IMR-90 (cell line): ENCODE data around the gene BTF3L4.

Source experiments
- BHLHE40 ChIP-seq: fragments of 150-350 bp; IDR thresholded peaks from 2 replicates; pipeline ENCODE4 v1.6.1; 2016; ENCODE audit warnings: mild to moderate bottlenecking, low read depth, low read length
- CEBPB ChIP-seq: IDR thresholded peaks from 2 replicates; pipeline ENCODE4 v1.6.1; 2012; ENCODE audit warnings: low read depth, low read length, improper control_type of control experiment
- CHD1 ChIP-seq: IDR thresholded peaks from 2 replicates; pipeline ENCODE4 v1.6.1; 2012; ENCODE audit warnings: low read depth, low read length, improper control_type of control experiment
- FOS ChIP-seq: fragments of 150-350 bp; IDR thresholded peaks from 2 replicates; pipeline ENCODE4 v1.6.1; 2016; ENCODE audit warnings: low read depth, low read length
- MXI1 ChIP-seq: IDR thresholded peaks from 2 replicates; pipeline ENCODE4 v1.6.1; 2012; ENCODE audit warnings: low read depth, mild to moderate bottlenecking, low read length, moderate library complexity, borderline replicate concordance
- NFE2L2 ChIP-seq: fragments of 150-350 bp; IDR thresholded peaks from 2 replicates; pipeline ENCODE4 v1.6.1; 2016; ENCODE audit warnings: low read depth, mild to moderate bottlenecking, low read length
- POLR2A ChIP-seq: IDR thresholded peaks from 2 replicates; pipeline ENCODE4 v1.6.1; 2012; ENCODE audit warnings: mild to moderate bottlenecking, low read depth, low read length
- RAD21 ChIP-seq: IDR thresholded peaks from 2 replicates; pipeline ENCODE4 v1.6.1; 2012; ENCODE audit warnings: low read length, improper control_type of control experiment
- RCOR1 ChIP-seq: IDR thresholded peaks from 2 replicates; pipeline ENCODE4 v1.6.1; 2012; ENCODE audit warnings: mild to moderate bottlenecking, low read length, improper control_type of control experiment; ENCODE audit not compliant: insufficient replicate concordance
- RFX5 ChIP-seq: IDR thresholded peaks from 2 replicates; pipeline ENCODE4 v1.8.0; 2012; ENCODE audit warnings: low read depth, mild to moderate bottlenecking, low read length, moderate library complexity
- SMC3 ChIP-seq: fragments of 150-350 bp; IDR thresholded peaks from 2 replicates; pipeline ENCODE4 v1.6.1; 2016; ENCODE audit warnings: low read depth, mild to moderate bottlenecking, antibody characterized with exemption, low read length, moderate library complexity
- TF ChIP-seq, protein P1 (sequence below): conservative IDR thresholded peaks from 2 replicates; pipeline ENCODE4 v1.5.1; 2012; ENCODE audit warnings: mild to moderate bottlenecking, low read depth, low read length, improper control_type of control experiment
- TF ChIP-seq, protein P2 (sequence below): fragments of 150-350 bp; IDR thresholded peaks from 2 replicates; pipeline ENCODE4 v1.6.1; 2016; ENCODE audit warnings: low read depth, mild to moderate bottlenecking, low read length, moderate library complexity, borderline replicate concordance

DNA sequence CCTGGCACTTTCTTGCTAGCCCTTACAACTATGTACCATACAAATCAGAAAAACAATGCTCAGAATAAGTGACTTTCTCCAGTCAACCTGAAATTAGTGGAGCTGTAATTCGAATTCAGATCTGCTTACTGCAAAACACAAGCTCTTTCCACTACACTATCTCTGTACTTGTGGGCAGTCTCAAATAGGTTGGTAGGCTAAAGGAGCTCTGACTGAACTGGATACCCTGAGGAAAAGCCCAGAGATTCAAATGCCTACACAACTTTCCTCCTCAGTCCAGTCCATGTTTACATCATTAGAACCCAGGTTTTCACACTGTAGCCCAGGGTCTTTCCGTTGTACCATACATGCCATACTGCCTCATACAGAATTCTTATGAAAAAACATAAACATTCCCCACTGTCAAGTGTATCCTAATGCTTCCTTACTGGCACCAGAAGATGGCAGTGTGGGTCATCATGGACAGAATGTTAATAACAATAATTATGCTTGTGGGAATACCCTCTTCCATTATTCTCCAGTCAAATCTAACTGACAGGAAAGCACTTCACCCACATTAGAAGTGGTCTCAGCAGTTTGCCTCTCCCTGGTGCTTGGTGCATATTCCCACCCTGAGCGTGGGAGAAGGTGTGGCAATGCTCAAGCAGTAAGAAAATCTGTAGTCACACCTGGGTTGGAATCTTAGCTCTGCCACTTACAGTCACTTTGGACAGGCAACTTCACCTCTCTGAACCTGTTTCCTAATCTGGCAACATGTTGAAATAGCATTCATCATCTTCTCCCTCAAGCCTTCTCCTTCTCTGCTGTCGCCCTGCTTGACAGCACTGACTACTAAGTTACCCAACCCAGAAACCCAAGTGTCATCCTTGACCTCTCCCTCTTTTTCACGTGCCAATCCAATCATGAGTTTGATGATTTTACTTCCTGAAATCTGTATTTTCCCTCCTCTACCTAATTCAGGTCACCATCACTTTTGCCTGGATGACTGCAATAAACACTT, 71.4 kb downstream of the BTF3L4 start:
- TF ChIP-seq, protein P1, sequence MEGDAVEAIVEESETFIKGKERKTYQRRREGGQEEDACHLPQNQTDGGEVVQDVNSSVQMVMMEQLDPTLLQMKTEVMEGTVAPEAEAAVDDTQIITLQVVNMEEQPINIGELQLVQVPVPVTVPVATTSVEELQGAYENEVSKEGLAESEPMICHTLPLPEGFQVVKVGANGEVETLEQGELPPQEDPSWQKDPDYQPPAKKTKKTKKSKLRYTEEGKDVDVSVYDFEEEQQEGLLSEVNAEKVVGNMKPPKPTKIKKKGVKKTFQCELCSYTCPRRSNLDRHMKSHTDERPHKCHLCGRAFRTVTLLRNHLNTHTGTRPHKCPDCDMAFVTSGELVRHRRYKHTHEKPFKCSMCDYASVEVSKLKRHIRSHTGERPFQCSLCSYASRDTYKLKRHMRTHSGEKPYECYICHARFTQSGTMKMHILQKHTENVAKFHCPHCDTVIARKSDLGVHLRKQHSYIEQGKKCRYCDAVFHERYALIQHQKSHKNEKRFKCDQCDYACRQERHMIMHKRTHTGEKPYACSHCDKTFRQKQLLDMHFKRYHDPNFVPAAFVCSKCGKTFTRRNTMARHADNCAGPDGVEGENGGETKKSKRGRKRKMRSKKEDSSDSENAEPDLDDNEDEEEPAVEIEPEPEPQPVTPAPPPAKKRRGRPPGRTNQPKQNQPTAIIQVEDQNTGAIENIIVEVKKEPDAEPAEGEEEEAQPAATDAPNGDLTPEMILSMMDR = peak; percentile 87
- TF ChIP-seq RFX5 (no peak), FOS (no peak), POLR2A (no peak), SMC3 (peak; percentile 81), BHLHE40 (no peak), CEBPB (no peak), RAD21 (peak; percentile 86), CHD1 (no peak; the same call in 1 of the 2 replicates), NFE2L2 (no peak), RCOR1 (no peak), MXI1 (no peak)
- TF ChIP-seq, protein P2, sequence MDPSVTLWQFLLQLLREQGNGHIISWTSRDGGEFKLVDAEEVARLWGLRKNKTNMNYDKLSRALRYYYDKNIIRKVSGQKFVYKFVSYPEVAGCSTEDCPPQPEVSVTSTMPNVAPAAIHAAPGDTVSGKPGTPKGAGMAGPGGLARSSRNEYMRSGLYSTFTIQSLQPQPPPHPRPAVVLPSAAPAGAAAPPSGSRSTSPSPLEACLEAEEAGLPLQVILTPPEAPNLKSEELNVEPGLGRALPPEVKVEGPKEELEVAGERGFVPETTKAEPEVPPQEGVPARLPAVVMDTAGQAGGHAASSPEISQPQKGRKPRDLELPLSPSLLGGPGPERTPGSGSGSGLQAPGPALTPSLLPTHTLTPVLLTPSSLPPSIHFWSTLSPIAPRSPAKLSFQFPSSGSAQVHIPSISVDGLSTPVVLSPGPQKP = no peak
